Fibroblast of lung (primary cell): ENCODE data around the gene DLK1.

ENCODE experiments used
- CTCF ChIP-seq, 2 donors: IDR thresholded peaks in 1 of 2; conservative IDR thresholded peaks in 1 of 2; 1 replicate in 1 of 2; 2 replicates in 1 of 2; pipeline ENCODE4 v1.5.1; 2011 to 2012; ENCODE audit warnings: low read length in 2 of 2, control low read depth in 1 of 2, inconsistent platforms in 1 of 2, low read depth in 1 of 2, mild to moderate bottlenecking in 1 of 2
- EZH2 ChIP-seq: IDR thresholded peaks from 2 replicates; pipeline ENCODE4 v1.5.1; 2012; ENCODE audit warnings: low read length, control low read depth, mild to moderate bottlenecking; ENCODE audit errors: missing control alignments

- TF ChIP-seq CTCF (conservative IDR thresholded peaks at IDR 0.05 in 1 of 2, IDR thresholded peaks at IDR 0.05 in 1 of 2; ENCODE audit: low read depth in 1 of 2, low read length in 2 of 2) (no peak), EZH2 (no peak)
Measured at GRCh38 chr14:100784523-100785337, 58.0 kb downstream of the DLK1 start.
